KMS-11 (cell line): Measurements from ENCODE around the gene ZC3H14.

Source experiments
- H2AFZ ChIP-seq: fragments of 200-600 bp; sonication (generic); 2 replicates; pipeline ENCODE4 v1.6.1; 2016; ENCODE audit warnings: antibody characterized with exemption, mixed run types, low read depth
- H3K27ac ChIP-seq: fragments of 200-600 bp; sonication (generic); 2 replicates; pipeline ENCODE4 v1.6.1; 2016; ENCODE audit warnings: mild to moderate bottlenecking, mixed run types
- H3K27me3 ChIP-seq: fragments of 200-600 bp; sonication (generic); 2 replicates; pipeline ENCODE4 v1.6.1; 2017; ENCODE audit warnings: mild to moderate bottlenecking, low read depth, mixed run types, moderate library complexity; ENCODE audit not compliant: insufficient read depth
- H3K36me3 ChIP-seq: fragments of 200-600 bp; sonication (generic); 2 replicates; pipeline ENCODE4 v1.6.1; 2017; ENCODE audit warnings: mild to moderate bottlenecking, mixed run types; ENCODE audit not compliant: insufficient read depth
- H3K4me1 ChIP-seq: fragments of 200-600 bp; sonication (generic); 2 replicates; pipeline ENCODE4 v1.6.1; 2016; ENCODE audit warnings: mild to moderate bottlenecking, low read depth, mixed run types; ENCODE audit not compliant: poor library complexity, severe bottlenecking
- H3K4me2 ChIP-seq: fragments of 200-600 bp; sonication (generic); 2 replicates; pipeline ENCODE4 v1.7.0; 2016; ENCODE audit warnings: mild to moderate bottlenecking, mixed run types
- H3K4me3 ChIP-seq: fragments of 200-600 bp; sonication (generic); IDR thresholded peaks from 2 replicates; pipeline ENCODE4 v1.6.1; 2017; ENCODE audit warnings: low read depth, low read length, mixed read lengths; ENCODE audit not compliant: insufficient read depth
- H3K79me2 ChIP-seq: fragments of 200-600 bp; sonication (generic); 2 replicates; pipeline ENCODE4 v1.6.1; 2016; ENCODE audit warnings: low read depth, mixed run types; ENCODE audit not compliant: insufficient read depth
- H3K9ac ChIP-seq: fragments of 200-600 bp; sonication (generic); 2 replicates; pipeline ENCODE4 v1.6.1; 2016; ENCODE audit warnings: mild to moderate bottlenecking, mixed run types
- H4K20me1 ChIP-seq: fragments of 200-600 bp; sonication (generic); 2 replicates; pipeline ENCODE4 v1.6.1; 2016; ENCODE audit warnings: mild to moderate bottlenecking, mixed run types; ENCODE audit not compliant: insufficient read depth
- CTCF ChIP-seq: fragments of 200-600 bp; sonication (generic); conservative IDR thresholded peaks from 2 replicates; pipeline ENCODE4 v1.6.1; 2017; ENCODE audit warnings: low read depth, mild to moderate bottlenecking, antibody characterized with exemption, low read length, moderate library complexity, mixed read lengths

The ZC3H14 gene

GRCh38 chr14:88545256-88545655 is 17.6 kb upstream of the ZC3H14 start:
- Histone ChIP-seq H3K9ac (no peak overlapping the region), H2AFZ (no peak overlapping the region), H3K4me3 (no peak overlapping the region), H3K4me1 (no peaks in the 10 kb centered on the region), H3K79me2 (no peaks in the 10 kb centered on the region), H3K36me3 (no peaks in the 10 kb centered on the region), H3K4me2 (no peak overlapping the region), H4K20me1 (no peaks in the 10 kb centered on the region), H3K27ac (no peak overlapping the region), H3K27me3 (no peaks in the 10 kb centered on the region)
- no peak for TF ChIP-seq CTCF

- Histone ChIP-seq H3K36me3 (no peaks in the 10 kb centered on the region), H3K4me1 (no peaks in the 10 kb centered on the region), H3K79me2 (no peaks in the 10 kb centered on the region), H3K9ac (no peak overlapping the region), H3K27me3 (no peaks in the 10 kb centered on the region), H3K4me2 (no peak overlapping the region), H3K4me3 (no peak overlapping the region), H4K20me1 (no peaks in the 10 kb centered on the region), H2AFZ (no peak overlapping the region), H3K27ac (no peak overlapping the region)
- TF ChIP-seq CTCF = no peak
Observed at GRCh38 chr14:88546621-88547385, 16.0 kb upstream of the ZC3H14 start.

DNA sequence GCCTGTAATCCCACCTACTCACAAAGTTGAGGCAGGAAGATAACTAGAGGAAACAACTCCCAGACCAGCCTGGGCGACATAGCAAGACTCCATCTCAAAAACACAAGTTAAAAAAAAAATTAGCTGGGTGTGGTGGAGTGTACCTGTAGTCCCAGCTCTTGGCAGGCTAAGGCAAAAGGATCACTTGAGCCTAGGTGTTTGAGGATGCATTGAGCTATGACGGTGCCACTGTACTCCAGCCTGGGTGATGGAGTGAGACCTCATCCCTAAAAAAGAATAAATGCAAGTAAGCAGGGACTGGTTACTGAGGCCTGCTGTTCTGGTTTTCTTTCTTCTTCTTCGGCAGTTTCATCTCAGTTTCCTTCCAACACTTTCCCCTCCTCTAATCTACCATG is 15.5 kb upstream of the ZC3H14 start:
- Histone ChIP-seq H3K4me1 (no peaks in the 10 kb centered on the region), H2AFZ (no peak overlapping the region), H3K9ac (no peak overlapping the region), H3K27ac (no peak overlapping the region), H3K79me2 (no peaks in the 10 kb centered on the region), H3K27me3 (no peaks in the 10 kb centered on the region), H3K4me2 (no peak overlapping the region), H3K4me3 (no peak overlapping the region), H4K20me1 (no peaks in the 10 kb centered on the region), H3K36me3 (no peaks in the 10 kb centered on the region)
- no peak for TF ChIP-seq CTCF

DNA sequence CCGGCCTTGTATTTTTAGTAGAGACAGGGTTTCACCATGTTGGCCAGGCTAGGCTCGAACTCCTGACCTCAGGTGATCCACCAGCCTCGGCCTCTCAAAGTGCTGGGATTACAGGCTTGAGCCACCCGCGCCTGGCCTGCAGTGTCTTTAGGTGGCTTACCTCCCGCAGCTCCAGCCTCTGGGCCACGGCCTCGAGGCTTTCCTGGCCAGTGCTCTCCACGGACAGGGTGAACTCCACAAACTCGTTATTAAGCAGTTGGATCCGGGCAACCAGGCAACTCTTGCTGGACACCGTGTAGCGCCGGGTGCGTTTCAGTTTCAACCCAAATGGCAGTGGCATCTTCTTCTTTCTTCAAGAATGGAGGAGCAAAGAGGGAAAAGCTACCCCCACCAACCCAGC is 12.8 kb upstream of the ZC3H14 start:
- Histone ChIP-seq H2AFZ (no peak overlapping the region), H3K4me3 (no peak overlapping the region), H3K27ac (no peak overlapping the region), H3K4me2 (no peak overlapping the region), H3K27me3 (no peaks in the 10 kb centered on the region), H3K79me2 (no peaks in the 10 kb centered on the region), H4K20me1 (no peaks in the 10 kb centered on the region), H3K9ac (no peak overlapping the region), H3K36me3 (no peaks in the 10 kb centered on the region), H3K4me1 (no peaks in the 10 kb centered on the region)
- no peak for TF ChIP-seq CTCF
